PC-3 (cell line): Measurements from ENCODE around the gene PEAK3.
"Not testable (repeated sequence)": the region's sequence is repeated elsewhere in the genome, so short reads cannot be mapped to it uniquely, and the experiment has no call there.

Experiments
- CTCF ChIP-seq: fragments of 300-600 bp; sonication (generic); conservative IDR thresholded peaks from 2 replicates; pipeline ENCODE4 v1.5.1; 2017; ENCODE audit warnings: antibody characterized with exemption, low read depth, mild to moderate bottlenecking, low read length
- EZH2 ChIP-seq: fragments of 300-600 bp; sonication (generic); IDR thresholded peaks from one replicate; pipeline ENCODE4 v1.6.1; 2017; ENCODE audit warnings: antibody characterized with exemption, mild to moderate bottlenecking, low read length; ENCODE audit not compliant: unreplicated experiment
- EZH2phosphoT487 ChIP-seq: fragments of 300-600 bp; sonication (generic); IDR thresholded peaks from 2 replicates; pipeline ENCODE4 v1.6.1; 2018; ENCODE audit warnings: mild to moderate bottlenecking, antibody characterized with exemption, low read length, borderline replicate concordance

- TF ChIP-seq EZH2, CTCF, EZH2phosphoT487: not testable (repeated sequence)
Observed at GRCh38 chr19:2281265-2282061, 512 bp downstream of the PEAK3 start.
